ENCODE data around the gene MTREX. TPM values are rescaled to one million over a fixed set of nuclear protein-coding genes. Genes with fewer than 3 reads are reported as not detected.

Gene MTREX
- total RNA-seq, 3 donors from 2014 or later, result 52.5 to 63.3 (median 57.8) TPM

DNA sequence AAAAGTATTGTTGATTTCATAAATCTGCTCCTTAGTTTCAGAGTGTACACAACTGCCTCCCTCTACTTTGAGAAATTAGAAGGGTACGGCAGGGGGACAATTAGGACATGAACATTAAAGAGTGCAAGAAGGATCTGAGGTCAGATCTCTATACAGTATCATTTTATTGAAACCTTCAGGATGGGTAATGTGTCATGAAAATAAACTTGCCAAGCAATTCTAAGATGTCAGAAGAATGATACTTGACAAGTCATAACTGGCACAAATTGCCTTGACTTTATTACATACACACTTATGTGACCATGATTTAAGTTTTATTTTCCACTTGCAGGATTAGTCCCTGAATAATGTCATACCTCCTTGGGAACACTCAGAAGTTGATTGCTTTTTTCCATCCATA, 134.2 kb downstream of the MTREX start:
- DNase-seq, result no peak
- TF ChIP-seq, protein P1, sequence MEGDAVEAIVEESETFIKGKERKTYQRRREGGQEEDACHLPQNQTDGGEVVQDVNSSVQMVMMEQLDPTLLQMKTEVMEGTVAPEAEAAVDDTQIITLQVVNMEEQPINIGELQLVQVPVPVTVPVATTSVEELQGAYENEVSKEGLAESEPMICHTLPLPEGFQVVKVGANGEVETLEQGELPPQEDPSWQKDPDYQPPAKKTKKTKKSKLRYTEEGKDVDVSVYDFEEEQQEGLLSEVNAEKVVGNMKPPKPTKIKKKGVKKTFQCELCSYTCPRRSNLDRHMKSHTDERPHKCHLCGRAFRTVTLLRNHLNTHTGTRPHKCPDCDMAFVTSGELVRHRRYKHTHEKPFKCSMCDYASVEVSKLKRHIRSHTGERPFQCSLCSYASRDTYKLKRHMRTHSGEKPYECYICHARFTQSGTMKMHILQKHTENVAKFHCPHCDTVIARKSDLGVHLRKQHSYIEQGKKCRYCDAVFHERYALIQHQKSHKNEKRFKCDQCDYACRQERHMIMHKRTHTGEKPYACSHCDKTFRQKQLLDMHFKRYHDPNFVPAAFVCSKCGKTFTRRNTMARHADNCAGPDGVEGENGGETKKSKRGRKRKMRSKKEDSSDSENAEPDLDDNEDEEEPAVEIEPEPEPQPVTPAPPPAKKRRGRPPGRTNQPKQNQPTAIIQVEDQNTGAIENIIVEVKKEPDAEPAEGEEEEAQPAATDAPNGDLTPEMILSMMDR (IDR thresholded peaks at IDR 0.05), result no peak
- intact Hi-C loops (cut with DNase I, micrococcal nuclease), result no loop called here
- ATAC-seq, result no peak
- Histone ChIP-seq H3K4me3 (no peak overlapping the region), H3K36me3 (ENCODE audit: low read depth) (no peaks in the 10 kb centered on the region), H3K9me3 (no peaks in the 10 kb centered on the region), H3K4me1 (ENCODE audit: low read depth) (peaks cover 5% of the 10 kb centered on the region)

- Histone ChIP-seq H3K4me3 (no peak overlapping the region), H3K9me3 (no peaks in the 10 kb centered on the region), H3K36me3 (ENCODE audit: low read depth) (no peaks in the 10 kb centered on the region), H3K4me1 (ENCODE audit: low read depth) (no peaks in the 10 kb centered on the region)
- TF ChIP-seq, protein P1 (IDR thresholded peaks at IDR 0.05), result no peak
- ATAC-seq (no peak), DNase-seq (no peak)
- intact Hi-C loops (cut with DNase I, micrococcal nuclease), result no loop called here
These were observed 138.0 kb downstream of the MTREX start for GRCh38 chr5:55445791-55446190.

GRCh38 chr5:55446640-55447351, 139.0 kb downstream of the MTREX start:
- ATAC-seq (no peak), DNase-seq (no peak)
- Histone ChIP-seq H3K9me3 (no peaks in the 10 kb centered on the region), H3K4me3 (no peak overlapping the region), H3K36me3 (ENCODE audit: low read depth) (no peaks in the 10 kb centered on the region), H3K4me1 (ENCODE audit: low read depth) (no peaks in the 10 kb centered on the region)
- intact Hi-C loops (cut with DNase I, micrococcal nuclease), result no loop called here
- TF ChIP-seq, protein P1 (IDR thresholded peaks at IDR 0.05), result no peak

DNA sequence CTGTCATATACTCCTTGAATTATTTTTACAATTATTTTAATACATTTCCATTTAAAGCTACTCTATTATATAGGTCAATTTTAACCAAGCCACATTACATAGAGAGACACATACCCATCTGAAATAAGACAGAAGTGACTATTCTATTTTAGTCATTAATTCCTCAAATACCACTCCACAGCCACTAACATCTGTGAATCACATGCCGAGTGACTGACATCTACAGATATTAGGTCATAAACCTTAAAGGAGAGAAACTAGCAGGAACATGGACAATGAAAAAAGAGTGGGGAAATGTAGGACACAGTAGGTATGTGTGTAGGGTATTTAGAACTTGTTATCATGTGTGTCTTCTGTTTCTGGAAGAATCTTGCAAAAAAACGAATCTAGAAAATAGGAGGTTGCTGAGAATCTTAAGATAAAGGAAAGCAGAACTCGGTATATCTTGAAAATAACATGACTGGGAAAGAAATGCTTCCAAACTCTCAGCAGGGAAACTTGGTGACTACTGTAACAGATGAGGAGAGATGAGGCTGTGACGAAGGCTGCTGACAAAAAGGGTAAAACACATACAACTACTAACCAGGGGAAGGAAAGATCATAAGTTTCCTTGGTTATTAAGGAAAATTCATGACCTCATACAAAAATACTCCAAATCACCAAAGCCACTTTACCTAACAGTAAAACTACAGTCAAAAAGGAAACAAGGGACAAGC, 142.4 kb downstream of the MTREX start:
- ATAC-seq (no peak), DNase-seq (no peak)
- no peak overlapping the region for H3K4me3 ChIP-seq
- intact Hi-C loops (cut with DNase I, micrococcal nuclease), result no loop called here
- H3K4me1 ChIP-seq (ENCODE audit: low read depth), result peaks cover 5% of the 10 kb centered on the region
- no peaks in the 10 kb centered on the region for H3K9me3 ChIP-seq
- TF ChIP-seq, protein P1 (IDR thresholded peaks at IDR 0.05), result no peak
- no peaks in the 10 kb centered on the region for H3K36me3 ChIP-seq (ENCODE audit: low read depth)

GRCh38 chr5:55451976-55452375, 144.2 kb downstream of the MTREX start:
- DNase-seq, result no peak
- no peaks in the 10 kb centered on the region for H3K9me3 ChIP-seq
- TF ChIP-seq, protein P1 (IDR thresholded peaks at IDR 0.05), result no peak
- ATAC-seq, result no peak
- no peaks in the 10 kb centered on the region for H3K36me3 ChIP-seq (ENCODE audit: low read depth)
- peaks cover 5% of the 10 kb centered on the region for H3K4me1 ChIP-seq (ENCODE audit: low read depth)
- intact Hi-C loops (cut with DNase I, micrococcal nuclease), result no loop called here
- H3K4me3 ChIP-seq, result no peak overlapping the region

All from mucosa of descending colon (tissue), 3 donors.